Activated B cell treated with CpG ODN at 0.5 μM for 24 hours (primary cell): ENCODE data around the gene AFDN. TPM values are rescaled to one million over a fixed set of nuclear protein-coding genes. Genes with fewer than 3 reads are reported as not detected.

Experiments used
- ATAC-seq: fragments of 200-7000 bp; cut with Tn5 transposase; one replicate; pipeline ENCODE4 v1.10.0; 2021; ENCODE audit warnings: low read depth, mild to moderate bottlenecking, moderate library complexity
- CTCF ChIA-PET: fragments of 350-600 bp; sonication (Branson Sonifier 250); formaldehyde crosslinking; loops from one replicate; lab custom pipeline; 2021; ENCODE audit warnings: antibody characterized with exemption; lab: Charles Lee
- POLR2A ChIA-PET: fragments of 350-600 bp; sonication (Branson Sonifier 250); formaldehyde crosslinking; loops from one replicate; lab custom pipeline; 2021; ENCODE audit warnings: antibody characterized with exemption; lab: Charles Lee
- DNase-seq: peaks from one replicate; pipeline ENCODE4 v3.0.0; 2022
- H3K27ac Mint-ChIP-seq: one replicate; pipeline ENCODE4 v1.8.0; 2020; ENCODE audit warnings: mixed read lengths
- H3K27me3 Mint-ChIP-seq: one replicate; pipeline ENCODE4 v1.8.0; 2021; ENCODE audit warnings: mixed read lengths
- H3K36me3 Mint-ChIP-seq: one replicate; pipeline ENCODE4 v1.8.0; 2021; ENCODE audit warnings: low read depth, mixed read lengths
- H3K4me1 Mint-ChIP-seq: one replicate; pipeline ENCODE4 v1.8.0; 2021; ENCODE audit warnings: mixed read lengths
- H3K4me3 Mint-ChIP-seq: one replicate; pipeline ENCODE4 v1.8.0; 2020; ENCODE audit warnings: mild to moderate bottlenecking, mixed read lengths
- H3K9me3 Mint-ChIP-seq: one replicate; pipeline ENCODE4 v1.8.0; 2020; ENCODE audit warnings: mixed read lengths
- CTCF ChIP-seq: fragments of 200-600 bp; IDR thresholded peaks from one replicate; pipeline ENCODE4 v1.8.0; 2022; ENCODE audit warnings: antibody characterized with exemption, mild to moderate bottlenecking
- intact Hi-C: fragments of 100-400 bp; cut with micrococcal nuclease; formaldehyde crosslinking; loops from one replicate; pipeline ENCODE4 v1.15.1; 2024
- total RNA-seq: library from RNA; stranded (reverse); gene quantifications from 2 replicates; pipeline ENCODE4 v1.2.3, GENCODE V29; 2022

AFDN gene
- total RNA-seq, 1 donor from 2014 or later = 38.0 TPM

- POLR2A ChIA-PET = no interaction called here
- no peak overlapping the region for H3K27ac Mint-ChIP-seq
- intact Hi-C loops = no loop called here
- no peaks in the 10 kb centered on the region for H3K4me1 Mint-ChIP-seq
- DNase-seq (no peak), ATAC-seq (no peak)
- peaks cover 6% of the 10 kb centered on the region for H3K27me3 Mint-ChIP-seq
- H3K9me3 Mint-ChIP-seq = peaks cover 2% of the 10 kb centered on the region
- no peak overlapping the region for H3K4me3 Mint-ChIP-seq
- no peaks in the 10 kb centered on the region for H3K36me3 Mint-ChIP-seq
- no peak for TF ChIP-seq CTCF
- CTCF ChIA-PET = no interaction called here
Observed at GRCh38 chr6:167993169-167993568, 166.5 kb downstream of the AFDN start.

GRCh38 chr6:167993831-167994230 lies 167.1 kb downstream of the AFDN start:
- Mint-ChIP-seq H3K4me1 (no peaks in the 10 kb centered on the region), H3K27ac (no peak overlapping the region), H3K9me3 (peaks cover 2% of the 10 kb centered on the region), H3K36me3 (no peaks in the 10 kb centered on the region), H3K4me3 (no peak overlapping the region), H3K27me3 (peaks cover 6% of the 10 kb centered on the region)
- ATAC-seq (no peak), DNase-seq (no peak)
- TF ChIP-seq CTCF = no peak
- intact Hi-C loops = no loop called here
- ChIA-PET CTCF (no interaction called here), POLR2A (no interaction called here)

- POLR2A ChIA-PET = no interaction called here
Observed at GRCh38 chr6:167995302-167995701, 168.6 kb downstream of the AFDN start.

GRCh38 chr6:167995731-167996151 lies 169.0 kb downstream of the AFDN start:
- peaks cover 6% of the 10 kb centered on the region for H3K27me3 Mint-ChIP-seq
- H3K36me3 Mint-ChIP-seq = no peaks in the 10 kb centered on the region
- H3K4me3 Mint-ChIP-seq = no peak overlapping the region
- intact Hi-C loops = no loop called here
- ChIA-PET CTCF (no interaction called here), POLR2A (no interaction called here)
- H3K4me1 Mint-ChIP-seq = no peaks in the 10 kb centered on the region
- no peak for TF ChIP-seq CTCF
- DNase-seq (no peak), ATAC-seq (no peak)
- H3K27ac Mint-ChIP-seq = no peak overlapping the region
- H3K9me3 Mint-ChIP-seq = peaks cover 2% of the 10 kb centered on the region

More at GRCh38 chr6:167995302-167995701, 168.6 kb downstream of the AFDN start:
- DNase-seq (no peak), ATAC-seq (no peak)
- no peak for TF ChIP-seq CTCF
- Mint-ChIP-seq H3K36me3 (no peaks in the 10 kb centered on the region), H3K4me1 (no peaks in the 10 kb centered on the region), H3K4me3 (no peak overlapping the region), H3K27ac (no peak overlapping the region), H3K9me3 (peaks cover 2% of the 10 kb centered on the region), H3K27me3 (peaks cover 6% of the 10 kb centered on the region)
- intact Hi-C loops = no loop called here
- CTCF ChIA-PET = no interaction called here

- intact Hi-C loops = no loop called here
- Mint-ChIP-seq H3K27me3 (peaks cover 6% of the 10 kb centered on the region), H3K4me3 (no peak overlapping the region), H3K27ac (no peak overlapping the region), H3K9me3 (peaks cover 2% of the 10 kb centered on the region), H3K36me3 (no peaks in the 10 kb centered on the region), H3K4me1 (no peaks in the 10 kb centered on the region)
- ATAC-seq (no peak), DNase-seq (no peak)
- ChIA-PET CTCF (no interaction called here), POLR2A (no interaction called here)
- no peak for TF ChIP-seq CTCF
Observed at GRCh38 chr6:167996424-167997199, 169.9 kb downstream of the AFDN start.
